ENCODE data around the gene PRR16.
A peak's percentile ranks its signal among the peaks of the same experiment; 100 is the strongest.

DNA sequence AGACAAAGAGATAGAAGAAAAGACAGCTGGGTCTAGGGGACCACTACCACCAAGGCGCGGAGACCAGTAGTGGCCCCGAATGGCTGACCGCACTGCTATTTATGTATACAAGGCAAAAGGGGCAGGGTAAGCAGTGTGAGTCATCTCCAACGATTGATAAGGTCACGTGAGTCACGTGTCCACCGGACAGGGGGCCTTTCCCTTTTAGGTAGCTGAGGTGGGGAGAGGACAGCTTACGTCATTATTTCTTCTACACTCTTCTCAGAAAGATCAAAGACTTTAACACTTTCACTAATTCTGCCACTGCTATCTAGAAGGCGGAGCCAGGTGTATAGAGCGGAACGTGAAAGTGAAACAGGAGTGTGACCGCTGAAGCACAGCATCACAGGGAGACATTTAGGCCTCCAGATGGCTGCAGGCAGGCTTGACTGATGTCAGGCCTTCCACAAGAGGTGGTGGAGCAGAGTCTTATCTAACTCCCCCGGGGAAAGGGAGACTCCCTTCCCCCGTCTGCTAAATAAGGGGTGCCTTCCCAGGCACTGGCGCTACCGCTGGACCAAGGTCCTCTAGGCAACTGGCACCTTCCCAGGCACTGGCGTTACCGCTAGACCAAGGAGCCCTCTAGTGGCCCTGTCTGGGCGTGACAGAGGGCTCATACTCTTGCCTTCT lies 6.1 kb upstream of the PRR16 start:
- TF ChIP-seq, protein P1, sequence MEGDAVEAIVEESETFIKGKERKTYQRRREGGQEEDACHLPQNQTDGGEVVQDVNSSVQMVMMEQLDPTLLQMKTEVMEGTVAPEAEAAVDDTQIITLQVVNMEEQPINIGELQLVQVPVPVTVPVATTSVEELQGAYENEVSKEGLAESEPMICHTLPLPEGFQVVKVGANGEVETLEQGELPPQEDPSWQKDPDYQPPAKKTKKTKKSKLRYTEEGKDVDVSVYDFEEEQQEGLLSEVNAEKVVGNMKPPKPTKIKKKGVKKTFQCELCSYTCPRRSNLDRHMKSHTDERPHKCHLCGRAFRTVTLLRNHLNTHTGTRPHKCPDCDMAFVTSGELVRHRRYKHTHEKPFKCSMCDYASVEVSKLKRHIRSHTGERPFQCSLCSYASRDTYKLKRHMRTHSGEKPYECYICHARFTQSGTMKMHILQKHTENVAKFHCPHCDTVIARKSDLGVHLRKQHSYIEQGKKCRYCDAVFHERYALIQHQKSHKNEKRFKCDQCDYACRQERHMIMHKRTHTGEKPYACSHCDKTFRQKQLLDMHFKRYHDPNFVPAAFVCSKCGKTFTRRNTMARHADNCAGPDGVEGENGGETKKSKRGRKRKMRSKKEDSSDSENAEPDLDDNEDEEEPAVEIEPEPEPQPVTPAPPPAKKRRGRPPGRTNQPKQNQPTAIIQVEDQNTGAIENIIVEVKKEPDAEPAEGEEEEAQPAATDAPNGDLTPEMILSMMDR (IDR thresholded peaks at IDR 0.05), result peak in 3 of 4 experiments; percentile 53 to 71 (median 58)
- TF ChIP-seq POLR2AphosphoS5 (IDR thresholded peaks at IDR 0.05), result no peak
